ENCODE data around the gene HUWE1.
"Not testable (repeated sequence)": the region's sequence is repeated elsewhere in the genome, so short reads cannot be mapped to it uniquely, and the experiment has no call there.

Gene HUWE1

DNA sequence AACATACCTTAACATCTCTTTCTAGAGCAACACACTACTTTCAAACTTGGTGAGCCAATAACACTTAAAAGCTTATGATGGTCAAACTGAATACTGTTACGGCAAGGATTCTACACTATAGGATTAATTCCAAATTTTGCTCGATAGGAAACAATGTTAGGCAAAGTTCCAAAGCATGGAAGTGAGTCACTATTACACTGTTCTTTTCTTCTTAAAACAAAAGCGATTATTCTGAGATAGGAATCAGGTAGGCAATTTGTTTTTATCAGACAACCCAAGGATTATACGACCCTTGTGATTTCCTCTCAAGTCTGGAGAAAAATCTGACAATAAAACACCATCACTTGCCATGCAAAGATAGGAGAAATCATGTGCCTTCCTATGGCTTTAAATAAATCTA is 81.5 kb downstream of the HUWE1 start:
- no peak for DNase-seq

- DNase-seq, result no peak
Measured at GRCh38 chrX:53599781-53600396, 86.6 kb downstream of the HUWE1 start.

DNA sequence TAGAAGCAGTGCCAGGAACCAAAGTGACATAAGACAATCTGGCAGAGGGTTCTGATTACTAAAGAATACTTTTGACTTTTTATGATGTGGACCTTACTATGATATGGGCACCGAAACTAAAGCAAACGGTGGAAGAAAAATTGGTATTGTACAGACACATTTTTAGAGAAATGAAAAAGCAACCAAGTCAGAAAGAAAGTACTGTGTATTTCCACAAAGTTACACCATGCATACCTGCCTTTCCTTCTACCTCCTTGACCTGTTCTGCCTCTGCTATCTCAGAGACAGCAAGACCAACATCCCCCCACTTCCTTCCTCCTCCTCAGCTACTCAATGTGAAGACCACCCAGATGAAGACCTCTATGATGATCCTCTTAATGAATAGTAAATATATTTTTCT is 88.3 kb downstream of the HUWE1 start:
- no peak for DNase-seq

GRCh38 chrX:53595266-53595810 is 91.2 kb downstream of the HUWE1 start:
- DNase-seq, result no peak

DNA sequence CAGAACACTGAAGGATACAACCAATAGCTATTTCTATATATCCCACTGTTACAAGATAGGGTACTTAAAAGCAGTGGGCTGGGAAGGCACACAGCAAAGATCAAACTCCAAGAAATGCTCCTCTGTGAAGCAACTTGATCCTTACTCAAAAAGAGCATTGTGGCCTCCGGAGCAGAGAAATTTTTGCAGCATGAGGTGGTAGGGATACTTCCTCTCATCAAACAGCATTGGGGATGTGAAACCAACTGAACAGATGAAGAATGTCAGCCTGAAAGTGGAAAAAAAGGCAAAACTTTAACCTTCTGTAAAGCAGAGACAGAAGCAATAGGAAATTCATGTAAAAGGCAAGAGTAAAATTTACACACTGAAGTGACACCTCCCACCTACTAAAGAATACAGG is 92.2 kb downstream of the HUWE1 start:
- no peak for DNase-seq

- DNase-seq, result no peak
Measured at GRCh38 chrX:53587795-53588420, 98.6 kb downstream of the HUWE1 start.

DNA sequence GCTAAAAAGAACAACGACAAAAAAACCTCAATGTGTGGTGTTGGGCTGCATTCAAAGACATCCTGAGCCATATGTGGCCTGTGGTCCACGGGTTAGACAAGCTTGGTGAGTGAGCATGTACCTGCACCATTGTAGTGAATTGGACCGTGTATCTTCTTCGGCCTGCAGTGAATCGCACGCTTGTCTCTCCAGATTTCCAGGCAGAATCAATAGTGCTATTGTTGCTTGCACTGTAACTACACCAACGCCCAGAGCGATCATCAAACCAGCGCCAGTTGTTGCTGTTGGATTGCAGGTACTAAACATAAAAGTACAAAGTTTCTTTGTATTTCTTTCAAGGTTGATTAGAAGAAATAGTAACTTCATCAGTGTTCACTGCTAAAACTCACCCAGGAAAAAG is 101.6 kb downstream of the HUWE1 start:
- DNase-seq, result no peak

DNA sequence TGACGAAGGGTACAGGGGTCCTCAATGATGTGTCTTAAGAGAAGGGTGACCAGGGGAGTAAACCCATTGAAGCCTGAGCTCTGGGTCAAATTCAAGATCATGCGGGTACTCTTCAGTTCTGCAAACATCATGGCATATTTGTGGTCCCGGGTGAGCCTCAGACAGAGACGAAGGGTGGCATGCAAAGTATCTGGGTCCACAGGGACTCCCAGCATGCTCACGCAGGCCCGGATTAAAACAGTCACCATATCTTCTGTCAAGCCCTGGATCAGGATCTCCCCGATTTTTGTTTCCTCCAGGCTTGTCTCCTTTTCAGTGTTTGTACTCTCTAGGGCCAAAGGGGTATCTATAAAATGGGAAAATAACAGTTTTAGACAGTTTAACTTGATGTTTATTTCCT is 102.9 kb downstream of the HUWE1 start:
- DNase-seq, result no peak

DNA sequence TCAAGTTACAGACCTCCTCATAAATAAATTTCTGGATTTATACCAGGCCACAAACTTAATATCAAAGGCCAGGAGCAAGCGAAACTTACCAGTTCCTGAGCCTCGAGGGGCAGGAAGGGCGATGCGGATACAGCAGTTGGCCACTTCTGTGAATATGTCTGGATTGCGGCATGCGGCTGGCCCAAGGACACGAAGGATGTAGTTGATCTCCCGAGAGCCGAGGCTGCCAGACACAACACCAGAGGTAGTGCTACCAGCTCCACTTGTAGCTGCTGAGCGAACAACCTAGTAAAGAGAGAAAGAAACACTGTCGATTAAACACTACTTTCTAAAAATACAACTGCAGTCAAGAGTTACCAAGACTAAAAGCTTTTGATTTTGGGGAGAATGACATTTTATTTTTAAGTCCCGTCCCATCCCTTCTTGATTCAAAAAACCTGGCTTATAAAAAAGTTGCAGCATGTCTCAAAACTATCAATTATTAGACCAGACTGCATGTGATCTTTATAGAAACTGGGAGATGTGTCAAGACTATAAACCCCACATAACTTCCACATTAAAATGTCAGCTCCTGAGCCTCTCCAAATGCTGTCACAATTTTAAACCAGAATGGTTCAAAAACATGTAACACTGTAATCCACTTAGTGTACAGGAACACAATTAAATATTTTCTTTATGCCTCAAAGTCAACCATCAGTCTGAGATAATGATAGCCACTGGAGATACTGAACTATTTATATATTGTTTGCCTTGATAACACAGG is 105.6 kb downstream of the HUWE1 start:
- DNase-seq, result no peak

DNA sequence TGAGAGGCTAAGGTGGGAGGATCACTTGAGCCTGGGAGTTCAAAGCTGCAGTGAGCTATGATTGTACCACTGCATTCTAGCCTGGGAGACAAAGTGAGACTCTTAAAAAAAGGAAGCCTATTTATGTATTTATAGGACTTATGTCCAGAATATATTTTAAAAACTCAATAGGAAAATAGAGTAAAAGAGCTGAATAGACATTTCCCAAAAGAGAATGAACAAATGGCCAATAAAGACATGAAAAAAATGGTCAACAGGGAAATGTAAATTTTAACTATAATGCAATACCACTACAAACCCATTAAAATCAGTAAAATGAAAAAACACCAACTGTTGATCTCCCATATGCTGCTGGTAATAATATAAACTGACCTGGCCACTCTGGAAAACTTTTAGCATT is 115.0 kb downstream of the HUWE1 start:
- DNase-seq, result no peak

DNA sequence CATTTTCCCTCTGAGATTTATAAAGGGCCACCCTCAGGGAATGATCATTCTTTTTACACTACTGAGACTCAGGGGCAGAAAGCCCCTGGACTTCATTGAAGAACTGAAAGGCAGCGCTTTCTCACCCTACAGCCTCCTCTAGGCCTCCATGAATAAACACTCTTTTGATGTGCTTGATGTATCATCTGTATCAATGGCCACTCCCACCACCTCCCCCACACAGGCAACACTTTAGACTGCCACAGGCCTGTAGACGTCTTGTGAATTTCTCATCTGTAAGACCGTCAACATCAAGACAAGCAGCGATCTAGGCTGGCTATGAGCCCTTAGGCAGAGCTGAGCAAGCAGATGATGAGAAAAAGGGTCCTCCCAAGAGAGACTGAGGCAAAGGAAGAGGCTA is 123.2 kb downstream of the HUWE1 start:
- no peak for DNase-seq

DNA sequence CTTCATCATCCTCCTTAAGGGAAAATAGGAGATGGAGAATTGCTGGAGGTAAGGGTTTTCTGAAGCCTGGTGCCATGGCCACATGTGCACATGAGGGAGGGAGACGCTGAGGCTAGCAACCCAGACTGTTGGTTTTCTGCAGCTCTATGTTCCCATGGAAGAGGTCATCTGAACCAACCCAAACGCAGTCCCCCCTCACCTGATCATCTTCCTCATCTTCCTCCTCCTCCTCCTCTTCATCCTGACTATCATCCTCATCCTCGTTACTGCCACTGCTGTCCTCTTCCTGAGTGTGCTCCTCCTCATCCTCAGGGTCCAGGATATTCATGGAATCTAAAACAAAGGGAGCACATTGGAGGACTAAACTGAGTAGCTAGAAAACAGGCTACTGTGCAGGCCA is 124.6 kb downstream of the HUWE1 start:
- no peak for DNase-seq

DNA sequence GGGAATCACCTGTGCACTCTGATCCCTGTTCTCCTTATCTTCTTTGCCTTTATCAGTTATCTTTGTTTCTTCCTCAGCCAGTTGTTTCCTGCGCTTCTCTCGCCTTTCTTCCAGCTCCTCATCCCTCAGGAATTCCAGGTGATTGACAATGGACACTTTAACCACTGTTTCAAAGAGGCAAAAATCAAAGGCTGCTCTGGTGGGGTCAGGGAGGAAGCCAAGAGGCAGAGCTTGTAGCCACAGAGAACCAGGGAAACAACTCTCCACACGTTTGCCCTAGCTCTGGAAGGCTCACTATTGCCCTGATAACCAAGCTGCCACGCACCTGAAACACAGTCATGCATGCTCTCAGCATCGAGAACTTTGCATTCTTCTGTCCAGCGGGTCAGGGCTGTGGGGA is 127.9 kb downstream of the HUWE1 start:
- DNase-seq, result no peak

- no peak for DNase-seq
Measured at GRCh38 chrX:53556868-53557267, 129.7 kb downstream of the HUWE1 start.

DNA sequence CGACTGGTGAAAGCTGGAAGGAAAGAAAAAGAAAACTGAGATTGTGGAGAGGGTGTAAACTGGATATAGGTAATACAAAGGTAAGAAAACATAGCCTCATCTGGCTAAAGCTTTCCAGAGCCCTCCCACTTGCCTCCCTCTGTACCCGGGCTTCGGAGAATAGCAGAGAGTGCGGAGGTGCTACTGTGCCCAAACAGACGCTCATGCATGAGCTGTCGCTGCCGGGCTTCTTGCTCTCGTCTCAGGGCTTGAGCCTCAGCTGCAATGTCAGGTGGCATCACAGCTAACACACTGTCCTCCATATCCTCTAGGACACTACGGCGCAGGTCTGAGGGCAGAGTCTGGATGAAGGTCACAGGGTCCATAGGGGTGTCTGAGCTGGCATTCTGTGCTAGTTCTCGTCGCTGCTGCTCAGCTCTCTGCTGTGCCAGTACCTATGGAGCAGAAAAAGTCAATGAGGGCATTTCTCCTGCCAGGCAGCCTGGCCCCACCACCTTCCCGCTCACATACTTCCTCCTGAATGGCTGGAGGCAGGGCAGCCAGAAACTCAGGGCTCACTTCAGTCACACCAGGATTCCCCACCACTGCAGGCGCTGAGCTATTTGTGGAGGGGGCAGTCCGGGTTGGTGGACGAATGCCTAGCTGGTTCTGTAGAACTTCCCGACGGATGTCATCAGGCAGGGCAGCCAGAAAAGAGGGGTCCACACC is 135.6 kb downstream of the HUWE1 start:
- DNase-seq, result no peak

- DNase-seq, result no peak
Measured at GRCh38 chrX:53547668-53548067, 138.9 kb downstream of the HUWE1 start.

GRCh38 chrX:53544936-53545335 is 141.6 kb downstream of the HUWE1 start:
- no peak for DNase-seq

DNA sequence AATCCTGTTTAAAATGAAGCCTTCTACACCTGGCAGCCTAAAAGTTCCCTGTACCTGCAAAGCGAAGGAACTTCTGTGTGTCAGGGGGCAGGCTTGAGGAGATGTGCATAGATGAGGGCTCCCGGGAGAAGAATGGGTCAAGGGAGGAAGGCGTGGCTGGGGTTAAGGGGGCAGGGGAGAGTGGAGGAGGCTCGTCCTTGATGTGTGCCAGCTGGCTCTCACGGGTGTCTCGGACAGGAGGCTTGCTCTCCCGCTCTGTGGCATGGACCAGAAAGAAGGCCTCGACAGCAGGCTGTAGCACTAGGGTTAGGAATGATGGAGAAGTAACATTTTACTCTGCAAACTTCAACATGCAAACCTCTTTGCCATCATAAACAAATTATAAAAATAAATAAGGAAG is 147.7 kb downstream of the HUWE1 start:
- no peak for DNase-seq

- not testable (repeated sequence) for DNase-seq
Measured at GRCh38 chrX:53531255-53531966, 155.1 kb downstream of the HUWE1 start.

GRCh38 chrX:53526999-53527398 is 159.5 kb downstream of the HUWE1 start:
- DNase-seq, result no peak

DNA sequence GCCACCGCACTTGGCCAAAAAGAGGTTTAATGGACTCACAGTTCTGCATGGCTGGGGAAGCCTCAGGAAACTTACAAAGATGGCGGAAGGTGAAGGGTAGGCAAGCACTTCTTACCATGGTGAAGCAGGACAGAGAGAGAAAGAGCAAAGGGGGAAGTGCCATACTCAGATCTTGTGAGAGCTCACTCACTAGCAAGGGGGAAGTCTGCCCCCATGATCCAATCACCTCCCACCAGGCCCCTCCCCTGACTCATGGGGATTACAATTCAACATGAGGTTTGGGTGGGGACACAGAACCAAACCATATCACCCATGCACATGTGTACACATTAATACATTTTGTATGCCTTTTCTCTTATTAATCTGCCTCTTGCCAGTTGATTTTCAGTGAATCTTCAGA is 175.2 kb downstream of the HUWE1 start:
- DNase-seq, result no peak

DNA sequence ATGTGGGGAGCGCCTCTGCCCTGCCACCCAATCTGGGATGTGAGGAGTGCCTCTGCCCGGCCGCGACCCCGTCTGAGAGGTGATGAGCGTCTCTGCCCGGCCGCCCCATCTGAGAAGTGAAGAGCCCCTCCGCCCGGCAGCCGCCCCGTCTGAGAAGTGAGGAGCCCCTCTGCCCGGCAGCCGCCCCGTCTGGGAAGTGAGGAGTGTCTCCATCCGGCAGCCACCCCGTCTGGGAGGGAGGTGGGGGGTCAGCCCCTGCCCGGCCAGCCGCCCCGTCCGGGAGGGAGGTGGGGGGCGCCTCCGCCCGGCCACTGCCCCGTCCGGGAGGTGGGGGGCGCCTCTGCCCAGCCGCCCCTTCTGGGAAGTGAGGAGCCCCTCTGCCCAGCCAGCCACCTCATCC is 182.5 kb downstream of the HUWE1 start:
- DNase-seq, result not testable (repeated sequence)

DNA sequence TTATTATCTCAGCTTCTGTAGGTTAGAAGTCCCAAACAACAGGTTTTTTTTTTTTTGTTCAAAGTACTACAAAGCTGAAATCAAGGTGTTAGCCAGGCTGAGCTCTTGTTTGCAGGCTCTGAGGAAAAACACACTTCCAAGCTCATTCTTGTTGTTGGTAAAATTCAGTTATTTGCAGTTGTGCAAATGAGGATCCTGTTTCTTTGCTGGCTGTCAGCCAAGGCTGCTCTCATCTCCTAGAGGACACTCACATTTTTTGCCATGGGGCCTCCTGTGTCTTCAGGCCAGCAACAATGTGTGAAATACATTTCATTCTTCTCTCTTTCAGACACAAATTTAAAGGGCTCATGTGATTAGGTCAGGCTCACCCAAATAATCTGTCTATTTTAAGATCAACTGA is 192.1 kb downstream of the HUWE1 start:
- no peak for DNase-seq

All from NCI-H2107 (cell line).